Suprapubic skin (tissue), 4 donors: ENCODE measurements around the gene PSMA6. TPM values are rescaled to one million over a fixed set of nuclear protein-coding genes. Genes with fewer than 3 reads are reported as not detected.
A peak's percentile ranks its signal among the peaks of the same experiment; 100 is the strongest.

Source experiments
- DNase-seq, 2 donors: peaks; one replicate each; pipeline ENCODE4 v3.0.0-alpha.2; 2019; ENCODE audit warnings: low spot score in 2 of 2
- H3K27ac ChIP-seq: fragments of 200-600 bp; sonication (generic); one replicate; pipeline ENCODE4 v1.5.1; 2019
- H3K27me3 ChIP-seq: fragments of 200-600 bp; sonication (generic); one replicate; pipeline ENCODE4 v1.5.1; 2019
- H3K36me3 ChIP-seq: fragments of 200-600 bp; sonication (generic); one replicate; pipeline ENCODE4 v1.5.1; 2019
- H3K4me1 ChIP-seq: fragments of 200-600 bp; sonication (generic); one replicate; pipeline ENCODE4 v1.5.1; 2019
- H3K4me3 ChIP-seq: fragments of 200-600 bp; sonication (generic); one replicate; pipeline ENCODE4 v1.5.1; 2019; ENCODE audit warnings: mild to moderate bottlenecking
- H3K9me3 ChIP-seq: fragments of 200-600 bp; sonication (generic); one replicate; pipeline ENCODE4 v1.5.1; 2019
- EP300 ChIP-seq: sonication (generic); formaldehyde crosslinking; IDR thresholded peaks from one replicate; pipeline ENCODE4 v1.6.1; 2017; ENCODE audit warnings: antibody characterized with exemption
- POLR2A ChIP-seq, 2 donors: fragments of 450-650 bp; IDR thresholded peaks; one replicate each; pipeline ENCODE4 v1.6.1; 2017; ENCODE audit warnings: antibody characterized with exemption in 2 of 2, mild to moderate bottlenecking in 2 of 2, moderate library complexity in 2 of 2
- POLR2AphosphoS5 ChIP-seq, 3 donors: sonication (generic); formaldehyde crosslinking; IDR thresholded peaks; one replicate each; pipeline ENCODE4 v1.6.1; 2017; ENCODE audit warnings: antibody characterized with exemption in 3 of 3
- WGBS: methylation state at CpG from one replicate; pipeline ENCODE4 v1.1.5; 2018; 5-methylcytosine and 5-hydroxymethylcytosine counted together
- total RNA-seq, 4 donors: library from RNA; depleted of rRNA; stranded (reverse); fragments of >200 nt; gene quantifications; one replicate each; pipeline ENCODE4 v1.1.0, GENCODE V29; 2016
- TF ChIP-seq, protein P1 (sequence below), 2 donors: fragments of 200-600 bp in 1 of 2; fragments of 450-650 bp in 1 of 2; sonication (generic) in 1 of 2; IDR thresholded peaks; one replicate each; pipeline ENCODE4 v1.5.1; 2016 to 2019; ENCODE audit warnings: antibody characterized with exemption in 2 of 2, mild to moderate bottlenecking in 1 of 2, moderate library complexity in 1 of 2

The PSMA6 gene
- total RNA-seq, 4 donors from 2014 or later, result 80.4 to 133 (median 110) TPM

DNA sequence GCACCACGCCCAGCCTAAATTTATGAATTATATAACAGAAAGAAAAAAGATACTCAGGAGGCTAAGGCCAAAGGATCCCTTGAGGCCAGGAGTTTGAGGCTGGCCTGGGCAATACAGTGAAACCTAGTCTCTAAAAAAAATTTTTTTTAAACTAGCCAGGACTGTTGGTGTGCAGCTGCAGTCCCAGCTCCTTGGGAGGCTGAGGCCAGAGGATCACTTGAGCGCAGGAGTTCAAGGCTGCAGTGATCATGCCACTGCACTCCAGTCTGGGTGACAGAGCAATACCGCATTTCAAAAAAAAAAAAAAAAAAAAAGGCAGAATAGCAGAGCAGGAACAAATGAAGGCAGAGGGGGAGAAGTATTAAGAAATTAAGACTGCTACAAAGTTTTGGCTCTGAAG is 2.6 kb upstream of the PSMA6 start:
- 95% methylated on average over 3 of the region's 3 CpGs for WGBS
- H3K4me3 ChIP-seq, result no peak overlapping the region
- DNase-seq, result no peak
- H3K9me3 ChIP-seq, result no peaks in the 10 kb centered on the region
- no peaks in the 10 kb centered on the region for H3K27me3 ChIP-seq
- H3K36me3 ChIP-seq, result no peaks in the 10 kb centered on the region
- peaks cover 36% of the 10 kb centered on the region for H3K4me1 ChIP-seq
- H3K27ac ChIP-seq, result no peak overlapping the region
- TF ChIP-seq POLR2AphosphoS5 (IDR thresholded peaks at IDR 0.05) (no peak), EP300 (no peak), POLR2A (IDR thresholded peaks at IDR 0.05) (no peak)
- TF ChIP-seq, protein P1, sequence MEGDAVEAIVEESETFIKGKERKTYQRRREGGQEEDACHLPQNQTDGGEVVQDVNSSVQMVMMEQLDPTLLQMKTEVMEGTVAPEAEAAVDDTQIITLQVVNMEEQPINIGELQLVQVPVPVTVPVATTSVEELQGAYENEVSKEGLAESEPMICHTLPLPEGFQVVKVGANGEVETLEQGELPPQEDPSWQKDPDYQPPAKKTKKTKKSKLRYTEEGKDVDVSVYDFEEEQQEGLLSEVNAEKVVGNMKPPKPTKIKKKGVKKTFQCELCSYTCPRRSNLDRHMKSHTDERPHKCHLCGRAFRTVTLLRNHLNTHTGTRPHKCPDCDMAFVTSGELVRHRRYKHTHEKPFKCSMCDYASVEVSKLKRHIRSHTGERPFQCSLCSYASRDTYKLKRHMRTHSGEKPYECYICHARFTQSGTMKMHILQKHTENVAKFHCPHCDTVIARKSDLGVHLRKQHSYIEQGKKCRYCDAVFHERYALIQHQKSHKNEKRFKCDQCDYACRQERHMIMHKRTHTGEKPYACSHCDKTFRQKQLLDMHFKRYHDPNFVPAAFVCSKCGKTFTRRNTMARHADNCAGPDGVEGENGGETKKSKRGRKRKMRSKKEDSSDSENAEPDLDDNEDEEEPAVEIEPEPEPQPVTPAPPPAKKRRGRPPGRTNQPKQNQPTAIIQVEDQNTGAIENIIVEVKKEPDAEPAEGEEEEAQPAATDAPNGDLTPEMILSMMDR (IDR thresholded peaks at IDR 0.05), result no peak

DNA sequence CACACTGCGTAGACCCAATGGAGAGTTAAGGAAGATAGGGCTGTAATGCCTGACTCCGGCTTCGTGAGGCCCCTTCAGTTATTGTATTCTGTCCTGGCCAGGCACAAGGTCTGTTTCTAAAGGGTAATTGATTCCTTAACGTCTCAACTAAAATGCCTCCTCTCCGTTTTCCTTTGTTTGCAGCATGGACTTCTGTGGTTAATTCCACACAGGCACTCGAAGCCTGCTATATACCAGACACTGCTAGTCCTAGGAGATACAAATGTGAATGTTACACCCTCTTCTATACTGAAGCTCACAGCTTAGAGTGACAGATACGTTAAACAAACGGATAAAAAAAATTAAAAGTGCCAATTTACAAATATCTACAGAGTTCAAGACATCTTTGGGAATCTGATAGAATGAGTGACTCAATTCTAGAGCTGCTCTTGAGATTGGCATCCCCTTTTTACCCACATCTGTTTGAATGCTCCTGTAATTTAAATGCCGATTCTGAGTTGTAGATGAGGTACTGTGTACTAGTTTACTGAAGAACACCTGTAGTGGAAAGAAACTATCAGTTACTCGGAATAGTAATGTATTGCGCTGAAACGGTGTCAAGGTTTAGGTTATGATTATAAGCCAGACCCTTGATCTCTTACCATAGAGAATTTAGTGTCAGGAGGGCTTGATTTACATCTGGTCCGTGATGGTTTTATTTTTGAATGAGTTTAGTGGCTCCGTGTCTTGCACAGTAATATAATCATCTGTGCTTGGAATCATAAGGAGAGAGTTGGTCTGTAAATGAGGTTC is 784 bp downstream of the PSMA6 start:
- no peaks in the 10 kb centered on the region for H3K27me3 ChIP-seq
- H3K4me3 ChIP-seq, result peak overlapping the region; percentile 84
- TF ChIP-seq, protein P1 (IDR thresholded peaks at IDR 0.05), result no peak
- TF ChIP-seq POLR2A (IDR thresholded peaks at IDR 0.05) (no peak), POLR2AphosphoS5 (IDR thresholded peaks at IDR 0.05) (no peak)
- no peaks in the 10 kb centered on the region for H3K9me3 ChIP-seq
- WGBS, result 5% methylated on average over 14 of the region's 14 CpGs
- no peak for DNase-seq
- H3K27ac ChIP-seq, result peak overlapping the region; percentile 94
- no peaks in the 10 kb centered on the region for H3K36me3 ChIP-seq
- H3K4me1 ChIP-seq, result peaks cover 56% of the 10 kb centered on the region

DNA sequence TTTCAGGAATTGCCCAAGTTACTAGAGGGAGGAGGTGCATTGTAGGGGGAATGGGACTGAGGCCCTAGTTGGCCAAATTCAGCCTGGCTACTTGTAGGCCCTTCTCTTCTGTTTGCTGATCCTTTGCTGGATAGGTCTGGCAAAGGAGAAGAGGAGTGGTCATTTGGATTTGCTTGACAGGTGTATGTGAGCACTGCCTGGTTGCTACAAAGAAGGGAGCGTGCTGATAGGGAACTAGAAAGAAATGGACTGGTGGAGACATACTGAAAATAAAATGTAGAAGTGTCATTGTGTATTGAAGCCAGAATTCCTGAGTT is 3.6 kb downstream of the PSMA6 start:
- 89% methylated on average over 1 of the region's 1 CpG for WGBS
- peaks cover 56% of the 10 kb centered on the region for H3K4me1 ChIP-seq
- no peak for DNase-seq

DNA sequence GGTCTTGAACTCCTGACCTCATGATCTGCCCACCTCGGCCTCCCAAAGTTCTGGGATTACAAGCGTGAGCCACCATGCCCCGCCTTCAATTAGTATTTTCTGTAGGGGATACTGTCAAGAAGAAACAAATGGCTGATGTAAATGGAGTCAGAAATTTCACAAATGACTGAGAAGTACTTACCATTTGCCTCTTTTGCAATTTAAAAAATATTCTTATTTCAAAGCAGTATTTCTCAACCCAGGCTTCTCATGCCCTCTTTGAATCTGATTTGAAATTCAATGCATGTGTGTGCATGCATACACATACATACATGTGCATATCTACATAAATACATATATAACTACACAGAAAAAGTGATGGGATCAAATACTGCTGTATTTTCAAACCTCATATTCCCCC is 4.4 kb downstream of the PSMA6 start:
- Histone ChIP-seq H3K4me1 (peaks cover 57% of the 10 kb centered on the region), H3K27me3 (no peaks in the 10 kb centered on the region), H3K4me3 (no peak overlapping the region), H3K27ac (no peak overlapping the region), H3K36me3 (no peaks in the 10 kb centered on the region), H3K9me3 (no peaks in the 10 kb centered on the region)
- whole genome bisulfite sequencing, result 81% methylated on average over 3 of the region's 3 CpGs
- TF ChIP-seq POLR2A (IDR thresholded peaks at IDR 0.05) (no peak), EP300 (no peak), POLR2AphosphoS5 (IDR thresholded peaks at IDR 0.05) (no peak)
- TF ChIP-seq, protein P1 (IDR thresholded peaks at IDR 0.05), result no peak
- DNase-seq, result no peak

More for the DNA sequence above, 3.6 kb downstream of the PSMA6 start:
- H3K27me3 ChIP-seq, result no peaks in the 10 kb centered on the region
- H3K4me3 ChIP-seq, result no peak overlapping the region
- no peak overlapping the region for H3K27ac ChIP-seq
- TF ChIP-seq EP300 (no peak), POLR2A (IDR thresholded peaks at IDR 0.05) (no peak), POLR2AphosphoS5 (IDR thresholded peaks at IDR 0.05) (no peak)
- TF ChIP-seq, protein P1 (IDR thresholded peaks at IDR 0.05), result no peak
- H3K36me3 ChIP-seq, result no peaks in the 10 kb centered on the region
- H3K9me3 ChIP-seq, result no peaks in the 10 kb centered on the region

DNA sequence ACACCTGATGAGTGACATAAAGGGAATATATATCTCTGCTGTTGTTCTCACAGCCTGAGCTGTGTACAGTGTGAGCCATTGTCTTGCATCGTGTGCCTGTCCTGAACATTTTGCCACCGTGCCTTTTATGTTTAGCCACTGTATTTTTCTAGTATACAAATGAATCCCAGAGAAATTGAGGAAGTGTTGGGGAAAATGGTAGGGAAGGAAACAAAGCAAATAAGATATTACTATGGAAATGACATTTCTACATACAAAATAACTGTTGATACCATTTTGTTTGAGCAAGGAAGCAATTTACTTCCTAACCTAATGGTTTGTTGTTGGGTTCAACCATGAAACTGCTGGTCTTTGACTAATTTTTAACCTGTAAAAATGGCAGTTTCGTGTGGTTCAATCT is 5.5 kb downstream of the PSMA6 start:
- no peak for DNase-seq
- H3K4me1 ChIP-seq, result peaks cover 59% of the 10 kb centered on the region
- no peaks in the 10 kb centered on the region for H3K27me3 ChIP-seq
- H3K36me3 ChIP-seq, result no peaks in the 10 kb centered on the region
- no peak overlapping the region for H3K27ac ChIP-seq
- TF ChIP-seq, protein P1 (IDR thresholded peaks at IDR 0.05), result no peak
- TF ChIP-seq POLR2AphosphoS5 (IDR thresholded peaks at IDR 0.05) (no peak), POLR2A (IDR thresholded peaks at IDR 0.05) (no peak), EP300 (no peak)
- H3K9me3 ChIP-seq, result no peaks in the 10 kb centered on the region
- no peak overlapping the region for H3K4me3 ChIP-seq
- 90% methylated on average over 3 of the region's 3 CpGs for WGBS
